T47D (cell line): ENCODE data around the gene CRYGD.

Experiments used
- DNase-seq, 2 experiments: peaks; one replicate each; pipeline versions ENCODE4 v3.0.0 to v3.0.0-alpha.2; 2011 to 2012; ENCODE audit warnings: low read depth in 1 of 2, low spot score in 1 of 2
- JUND ChIP-seq: IDR thresholded peaks from 2 replicates; pipeline ENCODE4 v1.6.1; 2012; ENCODE audit warnings: low read depth
- in situ Hi-C: cut with HindIII; loops from 2 replicates; pipeline ENCODE4 v1.10.0; 2016; ENCODE audit warnings: low sequenced_read_pairs, low pct_unique_long_range_greater_than_20kb

Gene CRYGD

DNA sequence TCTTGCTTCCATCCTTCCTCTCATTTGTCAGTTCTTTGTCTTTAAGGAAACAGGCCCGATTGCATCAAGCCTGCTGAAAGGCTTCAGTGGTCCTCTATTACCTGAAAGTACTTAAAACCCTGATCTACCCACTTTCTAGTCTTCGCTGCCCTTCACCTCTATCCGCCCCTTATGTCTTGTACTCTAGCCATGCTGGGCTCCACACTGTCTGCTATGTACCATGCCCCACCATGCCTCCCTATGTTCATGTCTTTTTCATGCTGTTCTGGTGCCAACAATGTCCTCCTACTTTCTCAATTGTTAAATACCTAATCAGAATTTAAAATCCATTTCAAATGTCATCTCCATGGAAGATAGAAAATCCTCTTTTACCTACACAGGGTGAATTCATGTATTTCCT lies 28.2 kb downstream of the CRYGD start:
- no peak for TF ChIP-seq JUND
- in situ Hi-C loops, result no loop called here
- no peak for DNase-seq

- no peak for TF ChIP-seq JUND
- DNase-seq, result no peak
- in situ Hi-C loops, result no loop called here
These were observed 31.2 kb downstream of the CRYGD start for GRCh38 chr2:208093128-208093527.

GRCh38 chr2:208092093-208092832 lies 32.1 kb downstream of the CRYGD start:
- in situ Hi-C loops, result no loop called here

DNA sequence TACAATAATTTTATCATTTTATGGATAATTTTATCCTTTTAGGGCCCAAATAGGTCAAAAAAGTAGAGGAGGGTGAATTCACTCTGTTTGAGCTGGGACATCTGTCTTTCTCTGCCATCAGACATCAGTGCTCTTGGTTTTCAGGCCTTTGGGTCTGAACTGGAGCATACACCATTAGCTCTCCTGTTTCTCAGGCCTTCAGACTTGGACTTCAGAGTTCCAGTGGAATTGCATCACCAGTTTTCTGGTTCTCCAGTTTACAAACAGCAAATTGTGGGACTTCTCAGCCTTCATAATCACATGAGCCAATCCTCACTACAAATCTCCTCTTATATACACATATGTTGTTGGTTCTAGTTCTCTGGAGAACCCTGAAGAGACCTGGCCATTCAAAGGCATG lies 33.9 kb downstream of the CRYGD start:
- in situ Hi-C loops, result no loop called here
- DNase-seq, result no peak
- no peak for TF ChIP-seq JUND

More at GRCh38 chr2:208092093-208092832, 32.1 kb downstream of the CRYGD start:
- TF ChIP-seq JUND, result no peak
- DNase-seq, result no peak

- no peak for TF ChIP-seq JUND
- in situ Hi-C loops, result no loop called here
- no peak for DNase-seq
These were observed 38.3 kb downstream of the CRYGD start for GRCh38 chr2:208086029-208086428.

DNA sequence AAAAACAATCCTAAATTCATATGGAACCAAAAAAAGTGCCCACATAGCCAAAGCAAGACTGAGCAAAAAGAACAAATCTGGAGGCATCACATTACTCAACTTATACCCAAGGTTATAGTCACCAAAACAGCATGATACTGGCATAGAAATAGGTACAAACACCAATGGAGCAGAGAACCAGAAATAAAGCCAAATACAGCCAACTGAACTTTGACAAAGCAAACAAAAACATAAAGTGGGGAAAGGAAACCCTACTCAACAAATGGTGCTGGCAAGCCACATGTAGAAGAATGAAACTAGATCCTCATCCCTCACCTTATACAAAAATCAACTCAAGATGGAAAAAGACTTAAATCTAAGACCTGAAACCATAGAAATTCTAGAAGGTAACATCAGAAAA lies 40.5 kb downstream of the CRYGD start:
- no peak for TF ChIP-seq JUND

DNA sequence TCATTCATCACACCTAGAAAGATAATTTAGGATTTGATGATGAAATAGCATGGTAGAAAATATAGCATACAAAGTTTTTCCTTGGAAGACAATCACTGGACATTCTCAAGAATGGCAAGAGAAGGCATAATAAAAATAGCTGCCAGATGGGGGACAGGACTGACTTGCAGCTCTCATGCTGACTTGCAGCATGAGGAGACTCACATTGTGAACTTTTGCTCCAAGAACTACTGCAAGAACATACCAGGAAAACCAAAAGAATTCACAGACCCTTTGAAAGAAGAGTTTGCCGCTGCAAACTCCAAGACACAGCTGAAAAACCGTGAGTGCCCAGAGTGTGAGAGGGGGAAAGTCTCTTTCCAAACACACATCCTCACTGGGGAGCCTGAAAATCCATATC lies 47.0 kb downstream of the CRYGD start:
- in situ Hi-C loops, result no loop called here
- no peak for TF ChIP-seq JUND
- no peak for DNase-seq

More for the DNA sequence above, 40.5 kb downstream of the CRYGD start:
- in situ Hi-C loops, result no loop called here
- DNase-seq, result no peak

DNA sequence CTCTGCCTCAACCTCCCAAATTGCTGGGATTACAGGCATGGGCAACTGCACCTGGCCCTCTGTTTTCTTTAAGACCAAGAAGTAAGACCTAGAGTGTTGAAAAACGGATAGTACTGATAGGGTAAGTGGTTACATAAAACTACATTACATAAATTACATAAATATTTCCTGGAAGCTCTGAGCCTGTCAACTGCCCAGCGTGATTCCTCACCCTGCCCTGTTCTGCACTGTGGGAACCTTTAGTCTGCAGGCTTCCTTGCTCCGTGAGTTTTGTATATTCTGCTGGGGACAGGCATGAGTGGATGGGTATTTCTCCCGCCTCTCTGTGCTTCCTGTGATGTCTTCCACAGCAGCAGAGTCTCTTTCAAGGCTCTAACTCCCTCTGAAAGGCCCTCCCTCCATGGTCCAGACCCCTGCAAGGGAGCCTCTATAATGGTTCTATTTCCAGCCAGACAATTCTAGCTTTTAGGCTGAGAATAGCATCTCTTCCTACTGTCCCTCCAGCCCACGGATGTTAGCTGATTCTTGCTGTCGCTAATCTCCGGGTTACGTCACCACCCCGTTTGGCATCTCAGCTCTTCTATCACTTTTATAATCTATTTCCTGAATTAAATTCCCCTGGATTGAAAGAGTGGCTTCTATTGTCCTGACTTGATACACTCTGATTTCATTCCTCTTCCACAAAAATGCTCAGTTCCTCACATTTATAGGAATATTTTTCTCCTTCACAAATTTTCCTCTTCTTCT lies 49.5 kb downstream of the CRYGD start:
- in situ Hi-C loops, result no loop called here
- DNase-seq, result no peak
- TF ChIP-seq JUND, result no peak

DNA sequence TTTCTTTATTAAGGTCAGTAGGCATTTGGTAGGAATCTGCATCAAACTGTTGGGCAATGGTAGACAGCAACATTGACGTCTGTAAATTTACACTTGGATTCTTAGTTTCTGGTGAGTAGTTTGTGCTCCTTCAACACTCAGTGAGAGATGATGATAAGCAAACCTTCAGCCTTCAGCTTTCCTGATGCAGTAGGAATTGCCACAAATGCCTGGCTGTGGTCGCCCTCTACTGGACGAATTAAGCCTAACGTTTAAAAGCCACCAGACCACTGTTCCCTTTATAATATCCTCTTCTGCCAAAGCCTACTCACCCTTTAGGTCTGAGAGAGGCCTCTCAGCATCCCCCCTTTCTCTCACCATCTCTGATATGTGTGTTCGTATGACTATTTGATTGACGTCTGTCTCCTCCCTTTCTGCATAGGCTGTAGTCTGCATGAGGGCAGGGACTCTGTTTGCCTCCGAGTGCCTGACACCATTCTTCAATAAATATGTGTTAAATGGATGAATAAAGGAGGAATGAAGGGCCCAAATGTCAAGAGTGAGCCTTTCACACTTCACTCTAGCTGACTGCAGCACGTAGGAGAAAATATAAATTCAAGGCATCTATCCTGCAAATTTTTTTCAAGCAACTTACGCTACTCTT lies 52.0 kb downstream of the CRYGD start:
- peak; percentile 13 to 60 for DNase-seq
- in situ Hi-C loops, result no loop called here
- TF ChIP-seq JUND, result no peak
